ENCODE results near the gene GORASP1.

DNA sequence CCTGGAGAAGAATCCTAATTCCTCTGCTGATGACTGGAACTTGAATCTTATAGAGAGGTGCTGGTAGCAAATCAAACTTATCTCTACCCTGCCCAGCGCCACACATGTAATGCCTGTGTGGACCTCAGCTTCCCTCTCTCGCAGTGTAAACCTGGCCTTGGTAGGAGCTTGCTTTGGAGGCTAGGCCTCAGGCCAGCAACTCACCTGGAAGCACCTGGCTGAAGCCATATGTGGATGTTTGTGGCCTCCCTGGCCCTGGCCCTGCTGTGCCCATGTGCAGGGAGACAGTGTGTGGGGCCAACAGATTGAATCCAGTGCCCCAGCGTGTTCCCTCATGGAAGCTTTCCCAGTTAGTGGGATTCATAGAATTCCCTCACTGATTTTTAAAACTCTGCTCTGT, 8.4 kb upstream of the GORASP1 start:
- TF ChIP-seq, protein P1, sequence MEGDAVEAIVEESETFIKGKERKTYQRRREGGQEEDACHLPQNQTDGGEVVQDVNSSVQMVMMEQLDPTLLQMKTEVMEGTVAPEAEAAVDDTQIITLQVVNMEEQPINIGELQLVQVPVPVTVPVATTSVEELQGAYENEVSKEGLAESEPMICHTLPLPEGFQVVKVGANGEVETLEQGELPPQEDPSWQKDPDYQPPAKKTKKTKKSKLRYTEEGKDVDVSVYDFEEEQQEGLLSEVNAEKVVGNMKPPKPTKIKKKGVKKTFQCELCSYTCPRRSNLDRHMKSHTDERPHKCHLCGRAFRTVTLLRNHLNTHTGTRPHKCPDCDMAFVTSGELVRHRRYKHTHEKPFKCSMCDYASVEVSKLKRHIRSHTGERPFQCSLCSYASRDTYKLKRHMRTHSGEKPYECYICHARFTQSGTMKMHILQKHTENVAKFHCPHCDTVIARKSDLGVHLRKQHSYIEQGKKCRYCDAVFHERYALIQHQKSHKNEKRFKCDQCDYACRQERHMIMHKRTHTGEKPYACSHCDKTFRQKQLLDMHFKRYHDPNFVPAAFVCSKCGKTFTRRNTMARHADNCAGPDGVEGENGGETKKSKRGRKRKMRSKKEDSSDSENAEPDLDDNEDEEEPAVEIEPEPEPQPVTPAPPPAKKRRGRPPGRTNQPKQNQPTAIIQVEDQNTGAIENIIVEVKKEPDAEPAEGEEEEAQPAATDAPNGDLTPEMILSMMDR (tag by site-specific recombination; IDR thresholded peaks at IDR 0.05), result no peak
- TF ChIP-seq, protein P2, sequence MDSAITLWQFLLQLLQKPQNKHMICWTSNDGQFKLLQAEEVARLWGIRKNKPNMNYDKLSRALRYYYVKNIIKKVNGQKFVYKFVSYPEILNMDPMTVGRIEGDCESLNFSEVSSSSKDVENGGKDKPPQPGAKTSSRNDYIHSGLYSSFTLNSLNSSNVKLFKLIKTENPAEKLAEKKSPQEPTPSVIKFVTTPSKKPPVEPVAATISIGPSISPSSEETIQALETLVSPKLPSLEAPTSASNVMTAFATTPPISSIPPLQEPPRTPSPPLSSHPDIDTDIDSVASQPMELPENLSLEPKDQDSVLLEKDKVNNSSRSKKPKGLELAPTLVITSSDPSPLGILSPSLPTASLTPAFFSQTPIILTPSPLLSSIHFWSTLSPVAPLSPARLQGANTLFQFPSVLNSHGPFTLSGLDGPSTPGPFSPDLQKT (IDR thresholded peaks at IDR 0.05; ENCODE audit: borderline replicate concordance, low read depth, low read length), result no peak
- TF ChIP-seq, protein P3, sequence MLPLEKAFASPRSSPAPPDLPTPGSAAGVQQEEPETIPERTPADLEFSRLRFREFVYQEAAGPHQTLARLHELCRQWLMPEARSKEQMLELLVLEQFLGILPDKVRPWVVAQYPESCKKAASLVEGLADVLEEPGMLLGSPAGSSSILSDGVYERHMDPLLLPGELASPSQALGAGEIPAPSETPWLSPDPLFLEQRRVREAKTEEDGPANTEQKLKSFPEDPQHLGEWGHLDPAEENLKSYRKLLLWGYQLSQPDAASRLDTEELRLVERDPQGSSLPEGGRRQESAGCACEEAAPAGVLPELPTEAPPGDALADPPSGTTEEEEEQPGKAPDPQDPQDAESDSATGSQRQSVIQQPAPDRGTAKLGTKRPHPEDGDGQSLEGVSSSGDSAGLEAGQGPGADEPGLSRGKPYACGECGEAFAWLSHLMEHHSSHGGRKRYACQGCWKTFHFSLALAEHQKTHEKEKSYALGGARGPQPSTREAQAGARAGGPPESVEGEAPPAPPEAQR (tag by site-specific recombination; IDR thresholded peaks at IDR 0.05), result no peak
- no peak for TF ChIP-seq KLF9 (tag by site-specific recombination; IDR thresholded peaks at IDR 0.05; ENCODE audit: low read depth)
- TF ChIP-seq, protein P4, sequence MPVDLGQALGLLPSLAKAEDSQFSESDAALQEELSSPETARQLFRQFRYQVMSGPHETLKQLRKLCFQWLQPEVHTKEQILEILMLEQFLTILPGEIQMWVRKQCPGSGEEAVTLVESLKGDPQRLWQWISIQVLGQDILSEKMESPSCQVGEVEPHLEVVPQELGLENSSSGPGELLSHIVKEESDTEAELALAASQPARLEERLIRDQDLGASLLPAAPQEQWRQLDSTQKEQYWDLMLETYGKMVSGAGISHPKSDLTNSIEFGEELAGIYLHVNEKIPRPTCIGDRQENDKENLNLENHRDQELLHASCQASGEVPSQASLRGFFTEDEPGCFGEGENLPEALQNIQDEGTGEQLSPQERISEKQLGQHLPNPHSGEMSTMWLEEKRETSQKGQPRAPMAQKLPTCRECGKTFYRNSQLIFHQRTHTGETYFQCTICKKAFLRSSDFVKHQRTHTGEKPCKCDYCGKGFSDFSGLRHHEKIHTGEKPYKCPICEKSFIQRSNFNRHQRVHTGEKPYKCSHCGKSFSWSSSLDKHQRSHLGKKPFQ (tag by site-specific recombination; IDR thresholded peaks at IDR 0.05), result no peak
- no peak for TF ChIP-seq YY1 (tag by site-specific recombination; IDR thresholded peaks at IDR 0.05)
- no peak for TF ChIP-seq ZNF776 (tag by site-specific recombination; IDR thresholded peaks at IDR 0.05; ENCODE audit: borderline replicate concordance)
- no peak for TF ChIP-seq ZNF473 (tag by site-specific recombination; IDR thresholded peaks at IDR 0.05)
- TF ChIP-seq ZNF311 (tag by site-specific recombination; IDR thresholded peaks at IDR 0.05; ENCODE audit: borderline replicate concordance), result no peak
- TF ChIP-seq, protein P5, sequence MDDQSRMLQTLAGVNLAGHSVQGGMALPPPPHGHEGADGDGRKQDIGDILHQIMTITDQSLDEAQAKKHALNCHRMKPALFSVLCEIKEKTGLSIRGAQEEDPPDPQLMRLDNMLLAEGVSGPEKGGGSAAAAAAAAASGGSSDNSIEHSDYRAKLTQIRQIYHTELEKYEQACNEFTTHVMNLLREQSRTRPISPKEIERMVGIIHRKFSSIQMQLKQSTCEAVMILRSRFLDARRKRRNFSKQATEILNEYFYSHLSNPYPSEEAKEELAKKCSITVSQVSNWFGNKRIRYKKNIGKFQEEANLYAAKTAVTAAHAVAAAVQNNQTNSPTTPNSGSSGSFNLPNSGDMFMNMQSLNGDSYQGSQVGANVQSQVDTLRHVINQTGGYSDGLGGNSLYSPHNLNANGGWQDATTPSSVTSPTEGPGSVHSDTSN (CRISPR knock-in tag; IDR thresholded peaks at IDR 0.05), result no peak
